GM19099 (cell line): ENCODE measurements around the gene SYNGR3.
A peak's percentile ranks its signal among the peaks of the same experiment; 100 is the strongest.

Experiments
- POLR2A ChIP-seq: IDR thresholded peaks from 3 replicates; pipeline ENCODE4 v1.6.1; 2011; ENCODE audit warnings: low read depth; ENCODE audit not compliant: insufficient read length; ENCODE audit errors: extremely low read depth

SYNGR3 gene

GRCh38 chr16:1950047-1950446, 39.7 kb upstream of the SYNGR3 start:
- TF ChIP-seq POLR2A: no peak

GRCh38 chr16:1950559-1950958, 39.2 kb upstream of the SYNGR3 start:
- TF ChIP-seq POLR2A: no peak

GRCh38 chr16:1953734-1954133, 36.0 kb upstream of the SYNGR3 start:
- no peak for TF ChIP-seq POLR2A

- no peak for TF ChIP-seq POLR2A
Measured at GRCh38 chr16:1958715-1959268, 31.0 kb upstream of the SYNGR3 start.

GRCh38 chr16:1959269-1960039, 30.3 kb upstream of the SYNGR3 start, which contains the start of gene NDUFB10:
NDUFB10 (plus strand) TSS chr16:1959538; CDS start chr16:1959625, 87 bp downstream.
- peak; percentile 88 for TF ChIP-seq POLR2A

GRCh38 chr16:1960665-1961630, 28.8 kb upstream of the SYNGR3 start:
- peak; percentile 57 for TF ChIP-seq POLR2A

- no peak for TF ChIP-seq POLR2A
Measured at GRCh38 chr16:1961651-1962067, 28.1 kb upstream of the SYNGR3 start.

- no peak for TF ChIP-seq POLR2A
Measured at GRCh38 chr16:1963806-1964505, 25.8 kb upstream of the SYNGR3 start.

GRCh38 chr16:1964506-1965395, 25.0 kb upstream of the SYNGR3 start, which contains the start of gene RPS2:
RPS2 (minus strand) TSS chr16:1964826; CDS start chr16:1964625, 201 bp downstream.
- peak; percentile 100 for TF ChIP-seq POLR2A

- no peak for TF ChIP-seq POLR2A
Measured at GRCh38 chr16:1965396-1966001, 24.3 kb upstream of the SYNGR3 start.

GRCh38 chr16:1966460-1966859, 23.3 kb upstream of the SYNGR3 start, which contains the start of gene RNF151:
RNF151 (plus strand) TSS chr16:1966856; CDS start chr16:1966882, 26 bp downstream.
- peak; percentile 20 for TF ChIP-seq POLR2A

- TF ChIP-seq POLR2A: no peak
Measured at GRCh38 chr16:1968146-1968953, 21.4 kb upstream of the SYNGR3 start.

- peak; percentile 95 for TF ChIP-seq POLR2A
Measured at GRCh38 chr16:1971796-1972489, 17.8 kb upstream of the SYNGR3 start, which contains the start of gene TBL3. TBL3 (plus strand) TSS chr16:1972053; CDS start chr16:1972165, 112 bp downstream.
